ENCODE results near the gene TAL1. TPM values are rescaled to one million over a fixed set of nuclear protein-coding genes. Genes with fewer than 3 reads are reported as not detected.

The TAL1 gene
- total and polyA plus RNA-seq, 2 donors from 2014 or later: 3.1 to 6.5 TPM

DNA sequence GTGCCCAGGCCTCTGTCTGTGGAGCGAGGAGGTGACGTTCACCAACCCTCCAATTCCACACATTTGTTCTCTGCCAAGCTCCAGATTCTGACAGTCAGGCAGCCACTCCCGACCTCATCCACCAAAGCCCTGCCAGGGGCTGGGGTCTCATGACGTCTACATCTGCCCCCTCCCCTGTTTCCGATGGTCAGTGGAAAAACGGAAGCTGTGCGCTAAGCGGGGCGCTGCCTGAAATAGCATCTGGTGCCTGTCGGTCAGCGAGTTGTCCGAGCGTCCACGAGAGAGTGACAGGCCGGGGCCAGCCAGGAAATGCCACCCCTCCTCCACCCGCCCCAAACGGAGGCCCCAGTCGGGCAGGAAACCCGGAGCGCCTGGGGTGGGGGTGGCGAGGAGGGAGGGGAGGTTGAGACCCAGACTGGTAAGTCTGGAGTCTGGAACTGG lies 3.2 kb upstream of the TAL1 start:
- no peak overlapping the region for H3K9ac ChIP-seq (ENCODE audit: low read length in 3 of 3)
- peaks cover 0 to 7% (median 0%) of the 10 kb centered on the region in 3 donors for H3K4me1 ChIP-seq (ENCODE audit: control insufficient read depth in 2 of 3, insufficient read depth in 2 of 3, low read depth in 1 of 3, low read length in 3 of 3)
- intact Hi-C loops (cut with DNase I): no loop called here
- peaks cover 0 to 4% (median 0%) of the 10 kb centered on the region in 3 donors for H3K9me3 ChIP-seq (ENCODE audit: control insufficient read depth in 2 of 3, insufficient read depth in 1 of 3, low read length in 3 of 3)
- FAIRE-seq (no peak), DNase-seq (peak; percentile 16 to 79 (median 53))
- TF ChIP-seq, protein P1, sequence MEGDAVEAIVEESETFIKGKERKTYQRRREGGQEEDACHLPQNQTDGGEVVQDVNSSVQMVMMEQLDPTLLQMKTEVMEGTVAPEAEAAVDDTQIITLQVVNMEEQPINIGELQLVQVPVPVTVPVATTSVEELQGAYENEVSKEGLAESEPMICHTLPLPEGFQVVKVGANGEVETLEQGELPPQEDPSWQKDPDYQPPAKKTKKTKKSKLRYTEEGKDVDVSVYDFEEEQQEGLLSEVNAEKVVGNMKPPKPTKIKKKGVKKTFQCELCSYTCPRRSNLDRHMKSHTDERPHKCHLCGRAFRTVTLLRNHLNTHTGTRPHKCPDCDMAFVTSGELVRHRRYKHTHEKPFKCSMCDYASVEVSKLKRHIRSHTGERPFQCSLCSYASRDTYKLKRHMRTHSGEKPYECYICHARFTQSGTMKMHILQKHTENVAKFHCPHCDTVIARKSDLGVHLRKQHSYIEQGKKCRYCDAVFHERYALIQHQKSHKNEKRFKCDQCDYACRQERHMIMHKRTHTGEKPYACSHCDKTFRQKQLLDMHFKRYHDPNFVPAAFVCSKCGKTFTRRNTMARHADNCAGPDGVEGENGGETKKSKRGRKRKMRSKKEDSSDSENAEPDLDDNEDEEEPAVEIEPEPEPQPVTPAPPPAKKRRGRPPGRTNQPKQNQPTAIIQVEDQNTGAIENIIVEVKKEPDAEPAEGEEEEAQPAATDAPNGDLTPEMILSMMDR (IDR thresholded peaks at IDR 0.05; ENCODE audit: borderline replicate concordance, extremely low read depth, insufficient read depth): no peak
- H3K4me3 ChIP-seq (ENCODE audit: low read length in 3 of 3): no peak overlapping the region
- H3K27ac ChIP-seq (ENCODE audit: low read depth in 2 of 2, low read length in 2 of 2): peak overlapping the region in 1 of 2 donors; percentile 22
- H3K36me3 ChIP-seq (ENCODE audit: control insufficient read depth in 2 of 3, insufficient read depth in 3 of 3, low read length in 3 of 3): no peaks in the 10 kb centered on the region
- H3K27me3 ChIP-seq (ENCODE audit: control insufficient read depth, insufficient read depth, low read length): peaks cover 37% of the 10 kb centered on the region

DNA sequence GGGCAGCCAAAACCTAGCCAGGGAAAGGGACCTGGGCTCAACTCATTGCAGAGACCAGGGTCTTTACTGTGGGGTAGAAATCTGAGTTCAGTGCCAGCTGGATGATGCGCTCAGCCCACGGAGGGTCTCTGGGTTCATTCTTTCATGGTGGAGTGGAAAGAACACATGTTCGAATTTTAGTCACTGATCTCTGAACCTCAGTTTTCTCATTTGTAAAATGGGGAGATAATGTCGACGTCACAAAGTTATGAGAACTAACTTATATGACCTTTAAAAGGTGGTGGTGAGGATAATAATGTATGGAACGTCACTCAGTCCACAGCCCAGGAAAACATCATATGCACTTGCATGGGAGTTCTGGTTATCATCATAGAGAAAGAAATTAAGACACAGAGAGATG lies 1.2 kb upstream of the TAL1 start:
- FAIRE-seq (no peak), DNase-seq (no peak)
- peaks cover 57% of the 10 kb centered on the region for H3K27me3 ChIP-seq (ENCODE audit: control insufficient read depth, insufficient read depth, low read length)
- TF ChIP-seq, protein P1 (IDR thresholded peaks at IDR 0.05; ENCODE audit: borderline replicate concordance, extremely low read depth, insufficient read depth): no peak
- intact Hi-C loops (cut with DNase I): no loop called here
- H3K9ac ChIP-seq (ENCODE audit: low read length in 3 of 3): no peak overlapping the region
- peaks cover 0 to 4% (median 0%) of the 10 kb centered on the region in 3 donors for H3K9me3 ChIP-seq (ENCODE audit: control insufficient read depth in 2 of 3, insufficient read depth in 1 of 3, low read length in 3 of 3)
- no peak overlapping the region for H3K4me3 ChIP-seq (ENCODE audit: low read length in 3 of 3)
- peaks cover 0 to 7% (median 0%) of the 10 kb centered on the region in 3 donors for H3K4me1 ChIP-seq (ENCODE audit: control insufficient read depth in 2 of 3, insufficient read depth in 2 of 3, low read depth in 1 of 3, low read length in 3 of 3)
- no peaks in the 10 kb centered on the region for H3K36me3 ChIP-seq (ENCODE audit: control insufficient read depth in 2 of 3, insufficient read depth in 3 of 3, low read length in 3 of 3)
- H3K27ac ChIP-seq (ENCODE audit: low read depth in 2 of 2, low read length in 2 of 2): no peak overlapping the region

DNA sequence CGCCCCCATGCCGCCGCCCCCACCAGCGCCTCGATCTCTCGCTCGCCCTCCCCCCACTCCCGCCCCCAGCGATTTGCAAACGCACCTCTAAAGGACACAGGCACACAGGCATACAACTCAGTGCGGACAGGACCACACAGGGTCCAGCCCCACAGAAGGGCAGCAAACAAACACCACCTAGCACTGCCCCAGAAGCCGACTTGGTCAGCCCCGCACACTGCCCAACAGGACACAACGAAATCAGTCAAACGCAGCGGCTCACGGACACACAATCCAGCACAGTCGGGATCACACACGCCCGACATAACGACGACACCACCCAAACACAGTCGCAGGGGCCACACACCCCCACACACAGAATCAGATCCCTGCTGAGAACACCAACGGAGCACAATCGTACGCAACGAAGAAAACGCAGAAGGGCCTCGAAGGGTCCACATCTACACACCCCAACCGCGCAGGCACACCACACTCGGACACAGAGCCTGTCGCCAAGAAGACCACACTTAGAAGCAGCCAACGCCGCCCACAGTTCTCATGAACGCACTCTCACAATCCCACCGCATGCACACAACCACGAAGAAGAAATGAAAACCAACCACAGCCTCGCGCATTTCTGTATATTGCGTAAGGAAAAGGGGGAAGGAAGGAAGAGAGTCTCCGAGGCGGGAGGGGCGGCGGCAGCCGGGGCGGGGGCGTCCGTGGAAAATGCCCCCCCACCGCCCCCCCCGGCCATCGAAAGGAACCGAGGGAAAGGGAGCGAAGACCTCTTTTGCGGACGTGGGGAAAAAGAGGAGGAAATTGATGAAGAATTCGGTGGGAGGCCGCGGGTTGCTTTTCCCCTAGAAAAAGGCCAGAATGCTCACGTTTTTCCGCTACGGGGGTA lies 481 bp downstream of the TAL1 start:
- Histone ChIP-seq H3K4me1 (ENCODE audit: control insufficient read depth in 2 of 3, insufficient read depth in 2 of 3, low read depth in 1 of 3, low read length in 3 of 3) (peaks cover 0 to 10% (median 0%) of the 10 kb centered on the region in 3 donors), H3K27me3 (ENCODE audit: control insufficient read depth, insufficient read depth, low read length) (peaks cover 70% of the 10 kb centered on the region), H3K9me3 (ENCODE audit: control insufficient read depth in 2 of 3, insufficient read depth in 1 of 3, low read length in 3 of 3) (peaks cover 0 to 4% (median 0%) of the 10 kb centered on the region in 3 donors), H3K9ac (ENCODE audit: low read length in 3 of 3) (peak overlapping the region; percentile 2 to 81 (median 3)), H3K27ac (ENCODE audit: low read depth in 2 of 2, low read length in 2 of 2) (peak overlapping the region; percentile 82 to 89), H3K36me3 (ENCODE audit: control insufficient read depth in 2 of 3, insufficient read depth in 3 of 3, low read length in 3 of 3) (no peaks in the 10 kb centered on the region), H3K4me3 (ENCODE audit: low read length in 3 of 3) (peak overlapping the region; percentile 23 to 68 (median 55))
- FAIRE-seq (no peak), DNase-seq (peak in 4 of 5 donors; percentile 65 to 74 (median 68))
- TF ChIP-seq, protein P1 (IDR thresholded peaks at IDR 0.05; ENCODE audit: borderline replicate concordance, extremely low read depth, insufficient read depth): no peak
- intact Hi-C loops (cut with DNase I): no loop called here

Data from kidney (tissue), 14 donors.